Activated CD4-positive, CD25-positive, alpha-beta regulatory T cell treated with anti-CD3 and anti-CD28 coated beads, Interleukin-2, amount 50 U/mL, for 72 hours (primary cell): ENCODE results near the gene TAL1.

Experiments used
- DNase-seq: peaks from one replicate; pipeline ENCODE4 v3.0.0; 2021

The TAL1 gene

DNA sequence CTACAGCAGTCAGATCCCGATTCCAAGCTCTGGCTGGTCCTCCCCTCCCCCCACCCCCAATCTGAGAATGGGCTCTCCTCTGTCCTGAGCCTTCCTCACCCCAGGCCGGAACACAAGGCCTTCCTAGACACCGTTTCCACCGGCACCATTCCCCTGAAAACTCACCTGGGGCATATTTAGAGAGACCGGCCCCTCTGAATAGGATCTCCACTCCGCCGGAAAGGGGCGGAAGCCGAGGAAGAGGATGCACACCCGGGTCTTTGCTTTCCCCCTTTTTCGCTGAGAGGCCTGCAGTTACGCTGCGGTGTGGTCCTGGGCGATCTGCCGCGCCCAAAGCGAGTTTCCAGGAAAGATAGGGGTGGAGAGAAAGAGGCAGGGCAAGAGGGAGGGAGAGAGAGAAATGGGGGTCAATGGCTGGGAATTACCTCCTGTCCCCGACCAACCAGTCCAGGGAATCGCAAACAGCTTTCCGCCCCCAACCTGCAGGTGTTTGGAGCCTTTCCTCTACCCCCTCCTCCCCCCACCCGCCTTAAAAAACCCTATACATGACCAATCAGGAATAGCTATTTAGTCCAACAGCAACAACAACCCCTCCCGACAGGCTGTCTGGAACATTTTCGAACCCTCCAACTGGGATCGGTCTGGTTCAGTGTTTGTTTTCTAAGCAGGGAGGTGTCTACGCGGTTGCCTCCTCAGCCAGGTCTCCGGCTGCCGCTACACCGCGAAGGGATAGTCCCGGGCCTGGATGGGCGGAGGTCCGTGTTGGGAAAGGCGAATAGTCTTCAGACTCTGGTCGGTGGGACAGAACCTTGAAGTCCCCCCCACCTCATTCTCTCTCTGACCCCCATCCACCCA, 2.8 kb downstream of the TAL1 start:
- DNase-seq, result no peak

DNA sequence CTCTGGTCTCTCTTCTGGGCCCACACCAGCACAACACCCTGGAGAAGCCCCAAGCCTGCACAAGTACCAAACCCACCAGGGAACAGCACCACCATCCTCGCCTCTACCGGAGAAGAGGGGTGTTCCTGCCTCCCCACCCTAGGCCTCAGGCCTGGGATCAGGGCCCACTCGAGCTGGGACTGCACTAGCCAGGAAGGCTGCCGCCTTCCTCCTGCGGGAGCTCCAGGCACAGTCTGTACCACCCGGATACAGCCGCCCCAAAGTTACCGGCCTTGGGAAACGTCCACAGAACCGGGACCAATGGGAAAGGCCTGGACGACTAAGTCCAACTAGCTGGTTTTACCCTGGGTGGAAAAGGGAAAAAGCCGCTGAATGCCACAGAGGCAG, 3.4 kb downstream of the TAL1 start:
- no peak for DNase-seq

- DNase-seq, result no peak
Measured at GRCh38 chr1:47227341-47228232, 4.4 kb downstream of the TAL1 start.

DNA sequence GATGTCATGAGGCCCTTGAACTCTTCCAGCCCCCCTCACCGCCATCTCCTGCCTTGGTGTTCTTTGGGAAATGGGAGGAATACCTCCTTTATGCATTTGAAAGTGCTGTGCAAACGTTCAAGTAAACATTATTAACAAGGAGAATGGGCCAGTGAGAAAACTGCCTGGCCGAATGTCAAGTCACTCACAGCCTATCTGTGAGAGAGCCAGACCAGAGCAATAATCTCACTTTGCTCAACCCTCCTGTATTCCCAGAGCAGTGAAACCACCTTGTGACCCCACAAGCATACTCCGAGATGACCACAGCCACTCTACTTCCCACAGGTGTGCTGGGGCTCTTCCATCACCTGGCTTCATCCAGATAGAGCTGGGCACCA, 5.2 kb downstream of the TAL1 start:
- no peak for DNase-seq

DNA sequence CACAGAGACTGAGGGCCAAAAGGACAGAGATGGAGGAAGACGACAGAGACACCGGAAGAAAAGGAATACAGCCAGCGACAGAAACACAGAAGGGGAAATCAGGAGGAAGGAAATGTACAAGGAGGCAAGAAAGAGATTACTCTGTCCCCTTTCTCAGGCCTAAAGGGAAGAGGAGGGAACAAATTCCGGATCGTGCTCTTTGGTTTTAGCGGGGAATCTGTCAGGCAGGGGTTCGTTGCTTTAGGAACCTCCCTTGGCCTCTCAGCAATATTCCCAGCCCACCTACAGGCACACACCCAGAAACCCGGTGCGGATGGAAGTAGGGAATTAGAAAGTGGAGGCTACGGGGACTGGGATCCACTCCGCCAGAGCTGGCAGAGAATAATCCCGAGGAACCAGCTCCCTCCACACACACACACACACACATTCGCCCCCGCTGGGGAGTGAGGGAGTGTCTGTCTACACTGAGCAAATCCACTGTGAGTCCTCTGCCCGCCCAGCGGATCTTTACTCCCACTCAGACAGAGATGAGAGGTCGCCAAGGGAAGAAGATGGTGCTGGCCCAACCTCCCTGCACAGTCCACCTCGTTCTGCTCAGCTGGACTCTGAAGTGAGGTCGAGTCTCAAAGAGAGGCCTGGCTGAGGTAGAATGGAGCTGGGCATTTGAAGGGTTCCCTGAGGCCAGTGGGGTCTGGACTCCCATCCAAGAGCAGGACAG, 5.7 kb downstream of the TAL1 start:
- DNase-seq, result no peak

DNA sequence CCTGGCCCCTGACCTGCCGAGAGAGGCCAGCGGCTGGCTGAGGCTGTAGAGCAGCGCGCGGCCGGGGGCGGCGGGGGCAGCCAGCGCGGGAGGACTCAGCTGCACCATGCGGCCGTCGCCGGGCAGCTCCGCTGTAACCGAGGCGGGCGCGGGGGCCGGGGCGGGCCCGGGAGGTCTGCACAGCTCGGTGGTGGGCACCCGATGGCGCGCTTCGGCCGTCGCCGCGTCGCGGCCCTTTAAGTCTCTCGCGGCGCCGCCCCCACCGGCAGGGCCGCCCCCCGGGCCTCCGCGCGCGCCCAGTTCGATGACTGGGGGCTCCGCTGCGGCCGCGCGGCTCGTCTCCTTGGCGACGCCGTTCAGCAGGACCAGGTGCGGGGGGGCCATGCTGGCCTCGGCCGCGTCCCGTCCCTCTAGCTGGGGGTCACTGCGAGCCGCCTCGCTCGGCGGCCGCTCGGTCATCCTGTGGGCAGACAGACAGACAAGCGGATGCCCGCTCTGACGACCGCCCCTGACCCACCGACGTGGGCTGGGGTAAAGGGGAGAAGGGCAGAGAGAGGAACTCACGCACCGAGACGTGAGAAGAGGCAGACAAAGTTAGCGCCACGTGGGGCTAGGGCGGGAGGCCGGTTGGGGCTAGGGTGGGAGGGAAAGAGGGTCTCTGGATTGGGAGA, 6.5 kb downstream of the TAL1 start:
- no peak for DNase-seq

- no peak for DNase-seq
Measured at GRCh38 chr1:47224676-47225399, 7.2 kb downstream of the TAL1 start.

- no peak for DNase-seq
Measured at GRCh38 chr1:47223921-47224675, 7.9 kb downstream of the TAL1 start.

DNA sequence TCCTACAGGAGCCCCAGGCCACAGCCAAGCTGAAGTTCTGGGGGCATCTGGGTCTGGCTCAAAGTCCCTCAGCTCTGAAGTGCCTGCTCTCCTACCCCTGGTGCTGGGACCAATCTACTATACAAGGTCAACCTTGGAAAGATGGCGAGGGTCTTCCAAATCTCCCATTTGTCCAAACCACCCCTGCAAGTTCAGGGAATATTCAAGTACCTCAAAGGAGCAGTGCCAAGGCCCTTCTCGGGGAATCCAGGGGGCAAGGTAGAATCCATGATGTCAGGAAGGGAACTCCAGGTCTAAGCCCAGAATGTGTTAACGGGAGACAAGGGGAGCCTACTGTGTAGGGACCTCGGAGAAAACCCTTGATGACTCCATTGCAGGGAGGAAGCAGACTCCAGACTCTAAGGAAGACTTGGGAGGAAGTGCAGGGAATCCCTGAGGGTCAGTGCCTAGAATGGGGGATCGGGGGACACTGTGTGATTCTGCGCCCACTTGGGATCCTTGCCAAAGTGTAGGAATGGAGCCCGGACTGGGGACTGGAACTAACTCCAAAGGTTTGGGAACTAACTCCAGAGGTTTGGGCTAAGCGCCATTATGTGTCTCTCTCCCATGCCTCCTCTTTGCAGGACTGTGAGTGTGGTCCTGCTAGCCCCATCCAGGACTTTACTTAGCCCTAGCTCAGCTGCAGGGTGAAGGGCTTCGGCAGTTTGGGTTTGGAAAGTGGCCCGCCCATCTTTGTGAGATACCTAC, 8.7 kb downstream of the TAL1 start:
- DNase-seq, result no peak

GRCh38 chr1:47222476-47222875, 9.5 kb downstream of the TAL1 start:
- DNase-seq, result no peak

DNA sequence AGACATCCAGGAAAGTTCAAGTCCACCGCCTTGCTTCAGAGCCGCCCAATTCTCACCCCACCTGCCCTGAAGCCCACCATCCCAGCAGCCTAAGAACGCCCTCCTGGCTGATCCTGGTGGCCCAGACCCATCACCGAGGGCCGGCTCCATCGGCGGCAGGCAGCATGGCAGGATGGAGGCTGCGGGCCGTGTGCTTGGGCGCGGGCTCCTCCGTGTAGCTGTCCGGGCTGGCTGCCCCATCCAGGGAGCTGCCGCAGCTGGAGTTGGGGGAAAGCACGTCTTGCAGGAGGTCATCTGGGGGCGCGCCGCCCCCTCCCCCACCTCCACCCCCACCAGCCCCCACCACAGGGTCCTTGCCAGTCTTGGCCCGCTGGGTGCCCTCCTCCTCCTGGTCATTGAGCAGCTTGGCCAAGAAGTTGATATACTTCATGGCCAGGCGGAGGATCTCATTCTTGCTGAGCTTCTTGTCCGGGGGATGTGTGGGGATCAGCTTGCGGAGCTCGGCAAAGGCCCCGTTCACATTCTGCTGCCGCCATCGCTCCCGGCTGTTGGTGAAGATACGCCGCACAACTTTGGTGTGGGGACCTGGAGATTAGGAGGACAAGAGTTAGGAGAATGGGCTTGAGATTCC, 12.3 kb downstream of the TAL1 start:
- DNase-seq, result no peak

- DNase-seq, result no peak
Measured at GRCh38 chr1:47219001-47219400, 13.0 kb downstream of the TAL1 start.

GRCh38 chr1:47216278-47217059, 15.6 kb downstream of the TAL1 start:
- DNase-seq, result no peak

DNA sequence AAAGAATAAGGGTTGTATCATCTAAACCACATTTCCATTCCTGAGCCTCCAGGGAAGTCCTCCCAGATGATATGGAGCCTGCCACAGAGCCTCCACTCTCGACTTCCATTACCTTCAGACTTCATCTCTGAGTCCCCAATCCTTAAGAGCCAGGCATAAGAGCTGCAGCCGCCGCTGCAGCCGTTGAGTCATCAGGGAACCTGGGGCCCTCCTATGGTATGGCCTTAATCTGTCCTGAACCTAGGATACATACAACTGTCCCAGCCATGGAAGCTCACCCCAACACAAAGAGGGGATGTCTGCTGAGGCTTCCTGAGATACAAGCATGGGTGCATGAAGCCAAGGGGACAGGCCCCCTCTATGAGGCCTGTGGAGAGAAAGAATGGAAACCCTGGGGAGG, 16.3 kb downstream of the TAL1 start:
- no peak for DNase-seq

DNA sequence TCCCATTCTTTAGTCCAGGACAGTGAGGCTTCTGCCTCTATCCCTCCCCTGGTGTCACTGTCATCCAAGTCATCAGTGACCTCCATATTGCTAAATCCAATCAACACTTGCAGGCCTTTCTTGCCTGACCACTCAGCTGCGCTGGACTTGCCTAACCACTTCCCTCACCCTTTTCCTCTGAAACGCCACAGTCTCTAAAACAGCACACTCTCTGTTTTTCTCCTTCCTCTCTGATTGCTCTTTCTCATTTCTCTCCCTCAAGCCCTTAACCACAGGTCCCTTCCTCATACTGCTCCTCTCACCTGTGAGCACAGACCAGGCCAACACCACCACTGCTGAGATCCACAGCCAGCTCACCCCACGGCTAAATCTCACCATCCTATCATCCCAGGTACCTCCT, 17.5 kb downstream of the TAL1 start:
- no peak for DNase-seq

DNA sequence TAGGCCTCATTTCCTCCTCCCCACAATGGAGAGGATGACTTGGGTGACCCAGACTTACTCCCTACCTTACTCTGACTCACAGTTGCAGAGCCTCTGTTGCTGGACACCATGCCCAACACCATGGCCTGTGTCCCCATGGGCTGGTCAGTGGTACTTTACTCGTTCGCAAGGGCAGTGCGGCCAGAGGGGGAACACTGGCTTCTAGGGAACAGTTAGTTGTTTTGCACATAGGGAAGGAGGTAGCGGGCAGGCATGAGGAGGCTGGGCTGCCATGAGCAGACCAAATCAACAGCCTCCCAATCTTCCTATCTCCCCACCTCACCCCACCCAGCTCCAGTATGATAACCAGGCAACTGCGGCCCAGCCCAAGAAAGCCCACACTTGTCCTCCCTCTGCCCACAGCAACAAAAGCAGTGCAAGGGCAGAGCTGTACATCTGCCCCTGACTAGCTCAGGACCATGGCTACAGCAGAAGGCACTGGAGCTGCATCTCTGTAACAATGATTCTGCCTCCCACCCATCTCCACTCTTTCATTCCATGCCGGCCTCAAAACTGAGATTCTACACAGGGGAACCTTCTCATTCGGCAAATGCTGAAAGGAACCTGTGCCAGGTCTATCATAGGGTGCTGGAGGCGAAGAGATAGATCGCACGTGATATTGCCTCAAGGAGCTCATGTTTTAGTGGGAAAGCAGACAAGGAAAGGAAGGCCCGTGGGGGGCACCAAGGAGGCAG, 18.6 kb downstream of the TAL1 start:
- no peak for DNase-seq

DNA sequence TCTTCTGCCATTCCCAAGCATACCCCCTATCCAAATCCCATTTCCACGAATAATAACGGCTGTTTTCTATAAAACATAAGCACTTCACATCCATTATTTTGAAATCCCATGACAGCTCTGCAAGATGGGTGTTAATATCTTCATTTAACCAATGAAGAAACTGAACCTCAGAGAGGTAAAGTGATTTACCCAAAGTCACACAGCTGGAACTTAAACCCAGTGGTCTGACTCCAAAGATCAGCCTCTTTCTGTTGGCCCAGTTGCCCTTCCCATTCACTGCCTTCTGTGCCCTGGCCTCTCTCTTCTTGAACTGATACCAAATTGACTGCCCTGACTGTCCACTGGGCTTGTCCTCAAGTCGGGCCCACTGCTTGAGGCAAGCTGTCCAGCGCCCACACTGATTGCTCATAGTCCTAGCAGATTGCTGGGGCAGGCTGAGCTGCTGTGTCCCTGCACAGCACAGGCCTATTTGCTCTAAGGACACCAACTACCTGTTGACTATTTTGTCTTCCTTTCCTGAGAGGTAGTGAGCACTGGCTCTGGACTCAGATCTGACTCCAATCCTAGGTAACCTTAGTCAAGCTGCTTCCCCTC, 19.3 kb downstream of the TAL1 start:
- no peak for DNase-seq

DNA sequence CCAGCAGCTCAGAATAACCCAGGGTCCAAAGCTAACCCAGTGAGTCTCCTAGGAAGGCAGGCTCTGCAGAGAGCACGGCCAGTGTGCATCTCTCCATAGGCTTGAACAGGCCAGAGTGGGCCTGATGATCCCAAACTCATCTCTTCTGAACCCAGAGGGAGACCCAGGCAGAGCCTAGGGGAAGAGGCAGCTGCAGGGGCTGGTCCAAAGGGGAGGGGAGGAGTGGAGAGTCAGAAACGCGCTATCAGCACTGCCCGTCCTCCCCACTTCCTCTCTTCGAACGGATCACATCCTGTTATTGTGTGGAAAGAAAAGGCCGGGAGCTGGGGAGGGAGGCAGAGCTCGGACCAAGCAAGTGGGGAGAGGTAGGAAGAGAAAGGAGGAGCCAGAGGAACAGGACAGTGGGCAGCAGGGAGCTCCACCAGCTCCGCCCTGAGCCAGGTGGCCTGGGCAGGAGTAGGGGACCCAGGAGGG, 20.2 kb downstream of the TAL1 start:
- DNase-seq, result no peak
